Measurements from ENCODE around the gene OR2F1.

OR2F1 gene

DNA sequence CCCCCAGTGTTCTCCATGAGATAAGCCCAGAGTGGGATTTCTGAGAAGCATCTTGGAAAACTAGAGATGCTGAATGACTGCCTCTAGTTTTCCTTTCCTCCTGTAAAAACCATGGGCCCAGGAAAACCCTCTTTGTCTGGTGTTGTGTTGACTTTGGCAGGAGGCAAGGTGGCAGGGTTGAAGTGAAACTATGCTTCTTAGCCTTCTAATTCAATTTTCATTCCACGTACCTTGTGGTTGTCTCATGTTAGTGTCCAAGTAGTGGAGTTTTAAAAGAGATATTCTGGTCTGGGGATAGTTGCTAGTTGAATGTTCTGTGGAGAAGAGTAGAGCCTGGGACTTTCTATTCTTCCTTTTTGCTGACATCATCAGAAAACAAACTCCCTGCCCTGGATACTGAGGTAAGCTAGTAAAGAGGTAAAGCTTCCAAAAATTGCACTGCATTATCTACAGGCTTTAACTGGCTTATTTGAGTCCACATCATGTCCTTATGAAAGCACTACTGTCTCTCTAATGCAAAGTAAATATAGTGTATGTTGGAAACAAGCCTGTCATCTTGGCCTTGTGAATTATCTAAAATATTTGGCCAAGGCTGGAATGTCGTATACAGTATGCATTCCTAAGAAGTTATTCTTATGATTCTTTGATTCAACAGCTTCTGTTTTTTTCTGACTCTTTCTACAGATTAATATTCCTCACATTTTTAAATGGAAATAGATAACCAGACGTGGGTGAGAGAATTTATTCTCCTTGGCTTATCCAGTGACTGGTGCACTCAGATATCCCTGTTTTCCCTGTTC, 19.9 kb upstream of the OR2F1 start, which contains the start of gene OR2F2:
Gene OR2F2 (plus strand): TSS at position 708 of the 800 bp plus-strand sequence. CDS start 0 bp downstream, at position 708.
- no peak for DNase-seq (ENCODE audit: low read depth)
- TF ChIP-seq, protein P1, sequence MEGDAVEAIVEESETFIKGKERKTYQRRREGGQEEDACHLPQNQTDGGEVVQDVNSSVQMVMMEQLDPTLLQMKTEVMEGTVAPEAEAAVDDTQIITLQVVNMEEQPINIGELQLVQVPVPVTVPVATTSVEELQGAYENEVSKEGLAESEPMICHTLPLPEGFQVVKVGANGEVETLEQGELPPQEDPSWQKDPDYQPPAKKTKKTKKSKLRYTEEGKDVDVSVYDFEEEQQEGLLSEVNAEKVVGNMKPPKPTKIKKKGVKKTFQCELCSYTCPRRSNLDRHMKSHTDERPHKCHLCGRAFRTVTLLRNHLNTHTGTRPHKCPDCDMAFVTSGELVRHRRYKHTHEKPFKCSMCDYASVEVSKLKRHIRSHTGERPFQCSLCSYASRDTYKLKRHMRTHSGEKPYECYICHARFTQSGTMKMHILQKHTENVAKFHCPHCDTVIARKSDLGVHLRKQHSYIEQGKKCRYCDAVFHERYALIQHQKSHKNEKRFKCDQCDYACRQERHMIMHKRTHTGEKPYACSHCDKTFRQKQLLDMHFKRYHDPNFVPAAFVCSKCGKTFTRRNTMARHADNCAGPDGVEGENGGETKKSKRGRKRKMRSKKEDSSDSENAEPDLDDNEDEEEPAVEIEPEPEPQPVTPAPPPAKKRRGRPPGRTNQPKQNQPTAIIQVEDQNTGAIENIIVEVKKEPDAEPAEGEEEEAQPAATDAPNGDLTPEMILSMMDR (IDR thresholded peaks at IDR 0.05; ENCODE audit: low read depth, low read length, missing control alignments), result no peak
- in situ Hi-C loops (cut with HindIII; ENCODE audit: low sequenced_read_pairs), result no loop called here
- H3K4me3 ChIP-seq (ENCODE audit: low read depth, low read length), result no peak within 1 kb of the TSS

DNA sequence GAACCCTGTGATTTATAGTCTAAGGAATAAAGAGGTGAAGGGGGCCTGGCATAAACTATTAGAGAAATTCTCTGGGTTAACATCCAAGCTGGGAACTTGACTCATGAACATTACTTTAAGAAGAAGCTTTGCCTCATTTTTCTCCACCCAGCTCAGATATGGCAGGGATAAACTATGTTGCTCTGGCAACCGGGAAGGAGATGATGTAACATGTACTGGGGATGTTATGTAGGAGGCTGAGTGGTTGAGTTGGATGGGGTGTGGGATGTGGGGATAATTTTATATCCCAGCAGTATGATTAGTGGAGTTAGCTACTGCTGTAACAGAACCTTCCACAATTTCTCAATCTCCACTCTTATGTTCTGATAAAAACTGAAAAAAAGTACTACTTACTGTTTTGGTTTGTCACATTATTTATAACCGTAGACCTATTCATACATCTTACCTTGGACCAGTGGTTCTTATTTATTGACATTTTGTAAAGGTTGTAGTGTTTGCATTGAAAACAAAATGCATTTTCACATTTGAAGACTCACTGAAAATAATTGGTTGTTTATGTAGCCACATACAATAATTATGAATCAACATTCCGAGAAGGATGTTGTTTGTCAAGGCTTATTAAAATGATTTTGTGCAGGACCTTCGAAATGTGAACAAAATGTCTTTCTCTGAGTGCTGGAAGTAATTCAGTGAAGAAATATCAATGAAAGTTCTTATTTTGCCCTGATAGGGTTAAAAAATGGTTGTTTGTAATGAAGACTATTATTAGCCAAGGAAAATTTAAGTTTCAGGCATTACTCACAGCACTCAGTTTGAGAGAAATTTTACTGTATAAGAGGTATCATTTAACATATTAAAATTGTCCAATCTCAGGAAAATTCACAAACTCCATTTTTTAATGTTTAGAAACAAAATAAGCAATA, 18.3 kb upstream of the OR2F1 start:
- DNase-seq (ENCODE audit: low read depth), result no peak
- in situ Hi-C loops (cut with HindIII; ENCODE audit: low sequenced_read_pairs), result no loop called here

DNA sequence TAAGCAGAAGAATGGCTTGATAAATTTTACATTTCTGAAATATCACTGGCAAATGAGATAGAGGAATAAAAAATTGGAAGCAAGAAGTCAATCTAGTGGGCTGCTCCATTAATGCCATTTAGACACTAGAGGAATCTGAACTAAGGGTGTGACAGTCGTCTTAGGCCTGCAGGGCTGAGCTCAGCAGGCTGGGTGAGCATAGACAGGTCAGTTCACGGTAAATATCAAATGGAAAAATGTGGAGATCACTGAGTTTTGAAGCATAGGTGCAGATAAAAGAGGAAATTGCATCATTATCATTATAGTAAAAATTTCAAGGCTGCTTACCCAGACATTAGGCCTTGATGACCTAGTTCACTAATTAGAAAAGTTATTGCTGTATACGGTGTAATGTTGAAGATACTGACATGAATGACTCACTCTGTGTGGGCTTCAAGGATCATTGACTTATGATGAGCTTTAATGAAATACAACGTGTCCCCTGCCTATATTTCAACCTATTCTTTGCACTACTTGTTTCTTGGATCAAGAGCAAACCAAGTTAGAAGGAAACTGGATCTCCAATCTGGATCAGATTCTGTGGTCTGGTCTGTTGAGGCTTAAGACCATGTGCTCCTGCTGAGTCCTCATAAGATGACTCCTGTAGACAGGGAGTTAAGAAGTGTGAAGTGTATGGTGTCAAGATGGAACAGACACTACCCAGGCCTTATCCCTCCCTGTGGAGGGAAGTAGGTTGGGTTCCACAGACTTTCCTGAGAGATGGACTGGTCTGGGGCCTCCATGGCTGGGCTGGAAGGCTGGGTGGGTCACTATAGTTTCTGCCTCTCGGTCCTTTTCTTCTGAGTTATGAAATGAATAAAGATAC, 16.0 kb upstream of the OR2F1 start:
- no peak for DNase-seq (ENCODE audit: low read depth)
- no peak overlapping the region for H3K4me3 ChIP-seq (ENCODE audit: low read depth, low read length)
- TF ChIP-seq, protein P1 (IDR thresholded peaks at IDR 0.05; ENCODE audit: low read depth, low read length, missing control alignments), result no peak
- in situ Hi-C loops (cut with HindIII; ENCODE audit: low sequenced_read_pairs), result no loop called here

More for the DNA sequence above, 18.3 kb upstream of the OR2F1 start:
- TF ChIP-seq, protein P1 (IDR thresholded peaks at IDR 0.05; ENCODE audit: low read depth, low read length, missing control alignments), result no peak
- H3K4me3 ChIP-seq (ENCODE audit: low read depth, low read length), result no peak overlapping the region

DNA sequence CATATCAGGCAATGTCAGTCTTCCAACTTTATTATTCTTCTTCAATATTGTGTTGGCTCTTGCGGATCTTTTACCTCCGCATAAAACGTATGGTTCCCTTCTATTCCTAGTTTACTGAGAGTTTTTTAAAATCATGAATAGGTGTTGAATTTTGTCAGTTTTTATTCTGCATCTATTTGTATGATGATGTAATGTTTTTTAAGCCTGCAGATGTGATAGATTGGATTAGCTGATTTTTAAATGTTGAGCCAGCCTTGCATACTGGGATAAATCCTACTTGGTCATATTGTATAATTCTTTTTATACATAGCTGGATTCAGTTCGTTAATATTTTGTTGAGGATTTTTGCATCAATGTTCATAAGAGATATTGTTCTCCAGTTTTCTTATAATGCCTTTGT, 9.2 kb upstream of the OR2F1 start:
- DNase-seq (ENCODE audit: low read depth), result no peak
- H3K4me3 ChIP-seq (ENCODE audit: low read depth, low read length), result no peak overlapping the region
- TF ChIP-seq, protein P1 (IDR thresholded peaks at IDR 0.05; ENCODE audit: low read depth, low read length, missing control alignments), result no peak
- in situ Hi-C loops (cut with HindIII; ENCODE audit: low sequenced_read_pairs), result no loop called here

DNA sequence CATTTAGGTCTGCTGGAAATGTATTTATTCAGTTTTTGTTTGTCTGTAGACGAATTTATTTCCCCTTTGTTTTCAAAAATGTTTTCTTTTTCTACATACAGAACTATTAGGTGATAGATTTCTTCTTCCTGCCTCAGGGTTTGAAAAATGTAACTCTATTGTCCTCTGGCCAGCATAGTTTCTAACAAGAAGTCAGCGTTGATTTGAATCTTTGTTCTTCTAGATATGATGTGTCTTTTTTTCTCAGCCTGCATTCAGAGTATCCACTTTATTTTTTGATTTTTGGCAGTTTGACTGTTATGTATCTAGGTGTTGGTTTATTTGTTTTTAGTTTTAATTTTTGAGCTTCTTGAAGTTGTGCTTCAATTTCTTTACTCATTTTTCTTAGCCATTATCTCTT, 7.5 kb upstream of the OR2F1 start:
- TF ChIP-seq, protein P1 (IDR thresholded peaks at IDR 0.05; ENCODE audit: low read depth, low read length, missing control alignments), result no peak
- H3K4me3 ChIP-seq (ENCODE audit: low read depth, low read length), result no peak overlapping the region
- DNase-seq (ENCODE audit: low read depth), result no peak
- in situ Hi-C loops (cut with HindIII; ENCODE audit: low sequenced_read_pairs), result no loop called here

DNA sequence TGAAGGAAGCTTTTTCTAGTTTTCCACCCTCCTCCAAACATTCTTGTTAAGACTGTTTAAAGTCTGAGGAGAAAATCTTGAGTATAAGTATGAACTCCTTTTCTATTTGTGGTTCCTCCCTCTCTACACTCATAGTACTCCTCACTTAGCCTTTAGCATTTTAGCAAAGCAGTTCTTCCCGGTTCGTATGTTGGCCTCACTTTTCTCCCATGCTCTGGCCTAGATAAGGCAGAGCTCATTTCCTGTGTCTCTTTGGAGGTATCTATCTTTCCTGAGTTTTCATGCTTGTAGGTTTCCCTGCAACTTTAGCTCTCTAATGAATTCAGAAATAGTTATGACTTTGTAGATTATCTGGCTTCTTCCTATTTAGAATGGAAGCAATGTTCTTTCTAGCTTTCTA, 5.9 kb upstream of the OR2F1 start:
- no peak overlapping the region for H3K4me3 ChIP-seq (ENCODE audit: low read depth, low read length)
- in situ Hi-C loops (cut with HindIII; ENCODE audit: low sequenced_read_pairs), result no loop called here
- TF ChIP-seq, protein P1 (IDR thresholded peaks at IDR 0.05; ENCODE audit: low read depth, low read length, missing control alignments), result no peak
- no peak for DNase-seq (ENCODE audit: low read depth)
